GM12874 (cell line): ENCODE results near the gene SLCO2A1.

Experiments used
- TF ChIP-seq, protein P1 (sequence below): IDR thresholded peaks from 2 replicates; pipeline ENCODE4 v1.5.1; 2011; ENCODE audit warnings: low read depth, mild to moderate bottlenecking, control low read depth, low read length, moderate library complexity; ENCODE audit not compliant: insufficient read depth

The SLCO2A1 gene

DNA sequence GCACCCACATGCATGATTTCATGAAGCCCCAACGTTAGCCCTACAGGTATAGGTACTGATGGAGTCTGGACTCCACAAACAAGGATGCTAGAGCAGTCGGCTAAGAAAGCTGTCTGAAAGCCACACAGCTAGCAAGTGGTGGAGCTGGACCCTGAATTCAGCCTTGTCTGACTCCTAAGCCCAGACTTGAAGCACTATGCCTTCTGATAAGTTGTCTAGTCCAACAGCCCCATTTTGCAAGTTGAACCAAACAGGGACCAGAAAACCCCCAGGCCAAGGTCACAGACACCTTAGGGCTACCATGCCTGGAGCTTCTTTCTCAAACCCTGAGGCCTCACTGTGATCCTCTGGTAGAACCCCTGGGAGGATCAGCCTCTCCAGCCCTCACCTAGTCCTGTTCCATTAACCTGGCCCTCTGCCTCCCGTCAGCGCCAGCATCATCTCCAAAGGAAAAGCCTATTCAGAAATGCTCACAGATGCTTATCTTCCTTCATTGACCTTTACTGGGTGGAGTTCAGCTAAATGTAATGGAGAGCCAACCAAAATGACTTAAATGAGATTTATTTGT lies 1.7 kb upstream of the SLCO2A1 start:
- TF ChIP-seq, protein P1, sequence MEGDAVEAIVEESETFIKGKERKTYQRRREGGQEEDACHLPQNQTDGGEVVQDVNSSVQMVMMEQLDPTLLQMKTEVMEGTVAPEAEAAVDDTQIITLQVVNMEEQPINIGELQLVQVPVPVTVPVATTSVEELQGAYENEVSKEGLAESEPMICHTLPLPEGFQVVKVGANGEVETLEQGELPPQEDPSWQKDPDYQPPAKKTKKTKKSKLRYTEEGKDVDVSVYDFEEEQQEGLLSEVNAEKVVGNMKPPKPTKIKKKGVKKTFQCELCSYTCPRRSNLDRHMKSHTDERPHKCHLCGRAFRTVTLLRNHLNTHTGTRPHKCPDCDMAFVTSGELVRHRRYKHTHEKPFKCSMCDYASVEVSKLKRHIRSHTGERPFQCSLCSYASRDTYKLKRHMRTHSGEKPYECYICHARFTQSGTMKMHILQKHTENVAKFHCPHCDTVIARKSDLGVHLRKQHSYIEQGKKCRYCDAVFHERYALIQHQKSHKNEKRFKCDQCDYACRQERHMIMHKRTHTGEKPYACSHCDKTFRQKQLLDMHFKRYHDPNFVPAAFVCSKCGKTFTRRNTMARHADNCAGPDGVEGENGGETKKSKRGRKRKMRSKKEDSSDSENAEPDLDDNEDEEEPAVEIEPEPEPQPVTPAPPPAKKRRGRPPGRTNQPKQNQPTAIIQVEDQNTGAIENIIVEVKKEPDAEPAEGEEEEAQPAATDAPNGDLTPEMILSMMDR = no peak

DNA sequence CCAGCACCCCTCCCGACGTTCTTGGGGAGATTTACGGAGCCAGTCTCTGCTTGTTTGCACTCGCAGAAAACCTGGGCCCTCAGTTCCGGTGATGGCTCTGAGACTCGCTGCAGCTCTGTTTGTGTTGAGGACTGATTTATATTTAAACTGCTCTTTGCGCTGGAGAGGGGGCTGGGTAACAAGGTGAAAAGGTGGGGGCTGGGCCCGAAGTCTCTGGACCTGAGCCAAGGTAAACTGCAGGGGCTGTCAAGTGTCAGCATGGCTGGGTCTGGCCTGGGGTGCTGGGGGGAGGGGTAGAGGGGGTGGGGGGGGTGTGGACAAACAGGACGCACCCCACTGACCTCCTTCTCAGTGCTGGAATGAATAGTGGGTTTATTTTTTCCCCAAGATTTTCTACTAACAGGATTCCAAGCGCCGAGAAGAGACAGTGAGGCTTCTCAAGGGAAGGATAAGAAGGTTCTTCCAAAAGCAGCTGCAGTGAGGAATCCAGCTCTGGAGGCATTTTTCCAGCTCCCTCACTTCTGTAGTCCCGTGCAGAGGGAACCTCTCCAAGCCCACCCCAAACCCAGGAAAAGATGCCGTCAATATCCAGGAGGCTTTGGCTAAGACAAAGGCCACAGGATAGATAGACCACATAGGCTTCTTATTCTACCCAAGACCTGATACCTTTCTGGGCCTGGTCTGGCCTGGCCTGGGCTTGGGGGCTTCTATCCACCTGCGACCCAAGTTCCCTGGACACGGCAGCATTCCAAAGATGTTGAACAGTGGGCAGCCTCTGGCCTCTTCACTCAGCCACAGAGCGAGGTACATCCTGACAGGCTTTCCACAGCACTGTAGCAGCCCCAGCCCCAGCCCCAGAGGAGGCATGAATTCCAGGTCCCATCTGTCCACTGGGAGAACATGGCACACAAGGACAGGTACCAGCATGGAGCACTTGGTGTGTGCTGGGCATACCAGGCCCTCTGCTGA lies 938 bp upstream of the SLCO2A1 start:
- TF ChIP-seq, protein P1 = no peak

DNA sequence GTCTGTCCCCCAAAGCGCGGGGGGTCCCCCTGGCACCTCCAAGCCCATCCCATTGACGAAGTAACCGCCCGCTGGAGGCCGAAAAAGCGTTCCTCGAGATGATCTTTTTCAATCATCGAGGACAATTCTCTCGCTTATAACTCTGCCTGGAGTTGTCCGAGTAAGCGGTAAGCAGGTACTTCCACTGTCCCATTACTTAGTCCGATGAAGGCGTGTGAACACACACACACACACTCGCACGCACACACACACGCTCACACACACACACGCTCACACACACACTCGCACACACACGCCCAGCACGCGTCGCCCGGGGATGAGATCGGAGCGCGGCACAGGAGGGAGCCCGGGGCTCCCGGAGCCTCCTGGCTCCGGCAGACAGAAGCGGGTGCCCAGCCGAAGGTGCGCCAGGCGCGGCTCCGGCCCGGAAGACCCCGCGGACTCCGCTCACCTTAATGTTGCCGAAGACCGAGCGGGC lies 430 bp downstream of the SLCO2A1 start:
- TF ChIP-seq, protein P1 = no peak

DNA sequence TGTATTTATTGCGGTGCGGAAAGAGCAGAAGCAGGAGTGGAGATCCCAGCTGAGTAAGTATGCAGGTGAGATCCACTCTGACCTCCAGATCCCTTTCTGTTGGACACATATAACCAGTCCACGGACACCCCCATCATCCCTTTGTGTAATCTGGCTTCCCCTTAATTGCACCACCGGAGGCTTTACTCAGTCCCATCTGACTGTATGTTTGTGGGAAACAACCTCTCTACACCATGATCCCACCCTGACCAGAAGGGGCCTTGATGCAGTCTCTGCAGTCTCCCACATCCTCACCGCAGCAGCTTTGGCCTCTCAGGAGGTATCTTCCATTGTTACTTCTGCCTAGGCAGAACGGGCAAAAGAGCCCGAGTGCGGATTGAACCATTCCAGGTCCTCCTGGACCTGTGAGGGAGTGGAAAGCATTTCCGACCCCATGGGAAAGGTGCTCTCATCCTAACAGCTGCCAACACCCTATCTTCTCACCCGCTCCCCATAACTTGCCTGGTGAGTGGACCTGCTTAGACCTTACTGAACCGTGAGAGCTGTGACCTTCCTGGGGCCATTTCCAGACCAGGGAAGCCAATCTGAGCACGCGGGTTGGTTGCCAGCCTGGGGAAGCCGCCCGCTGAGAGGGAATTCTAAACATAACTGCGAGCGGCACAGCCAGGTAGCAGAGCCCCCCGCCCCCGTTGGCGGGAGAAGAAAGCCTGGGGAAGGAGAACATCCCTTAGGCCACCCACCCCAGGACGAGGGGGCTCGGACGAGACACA lies 1.1 kb downstream of the SLCO2A1 start:
- TF ChIP-seq, protein P1 = no peak

DNA sequence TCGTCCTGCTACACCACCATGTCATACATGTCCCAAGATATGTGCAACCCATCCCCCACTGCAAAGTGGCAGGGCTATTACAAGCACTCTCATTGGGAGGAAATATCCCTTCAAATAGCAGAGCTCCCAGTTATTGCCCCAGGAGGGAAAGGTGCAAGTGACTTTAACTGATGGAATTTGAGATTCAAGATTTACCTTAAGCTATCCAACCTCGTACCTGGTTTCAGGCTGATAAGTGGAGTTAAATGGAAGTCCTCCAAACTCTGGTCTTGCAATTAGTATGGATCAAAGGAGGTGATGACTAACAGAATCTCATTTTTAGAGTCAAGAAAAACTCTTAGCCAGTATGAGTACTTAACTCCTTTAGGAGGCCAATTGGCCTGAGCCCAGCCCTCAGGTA lies 2.1 kb downstream of the SLCO2A1 start:
- TF ChIP-seq, protein P1 = no peak

DNA sequence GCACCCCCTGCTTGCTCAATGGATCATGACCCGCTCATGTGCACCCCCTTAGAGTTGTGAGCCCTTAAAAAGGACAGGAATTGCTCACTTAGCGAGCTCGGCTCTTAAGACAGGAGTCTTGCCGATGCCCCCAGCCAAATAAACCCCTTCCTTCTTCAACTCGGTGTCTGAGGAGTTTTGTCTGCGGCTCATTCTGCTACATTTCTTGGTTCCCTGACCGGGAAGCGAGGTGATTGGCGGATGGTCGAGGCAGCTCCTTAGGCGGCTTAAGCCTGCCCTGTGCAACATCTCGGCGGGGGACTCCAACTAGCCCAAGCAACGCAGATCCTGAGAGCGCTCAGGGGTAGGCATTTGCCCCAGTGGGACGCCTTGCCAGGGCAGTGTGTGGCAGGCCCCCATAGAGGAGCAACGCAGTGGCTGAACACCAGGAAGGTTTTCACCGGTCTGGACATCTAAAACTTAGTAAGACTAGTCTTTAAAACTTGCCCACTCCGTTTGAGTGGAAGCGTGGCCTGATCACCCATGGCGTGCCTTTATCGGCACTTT lies 9.5 kb downstream of the SLCO2A1 start:
- TF ChIP-seq, protein P1 = no peak
